ENCODE measurements around the gene NTRK3.

NTRK3 gene

DNA sequence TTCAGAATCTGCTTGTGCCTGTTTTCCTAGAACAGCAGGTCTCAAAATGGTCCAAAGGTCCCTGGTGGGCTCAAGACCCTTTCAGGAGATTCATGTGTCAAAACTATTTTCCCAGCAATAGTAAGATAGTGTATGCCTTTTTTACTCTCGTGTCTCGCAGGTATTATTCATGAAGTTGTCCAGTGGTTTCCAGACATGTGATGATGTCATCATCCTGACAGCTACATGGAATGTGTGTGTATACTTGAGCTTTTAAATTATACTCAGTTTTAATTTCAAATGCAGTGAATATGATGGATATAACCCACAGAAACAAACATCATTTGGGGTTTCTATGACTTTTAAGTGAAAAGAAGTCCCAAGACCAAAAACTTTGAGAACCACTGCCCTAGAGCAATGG, 288.6 kb downstream of the NTRK3 start:
- DNase-seq = no peak

DNA sequence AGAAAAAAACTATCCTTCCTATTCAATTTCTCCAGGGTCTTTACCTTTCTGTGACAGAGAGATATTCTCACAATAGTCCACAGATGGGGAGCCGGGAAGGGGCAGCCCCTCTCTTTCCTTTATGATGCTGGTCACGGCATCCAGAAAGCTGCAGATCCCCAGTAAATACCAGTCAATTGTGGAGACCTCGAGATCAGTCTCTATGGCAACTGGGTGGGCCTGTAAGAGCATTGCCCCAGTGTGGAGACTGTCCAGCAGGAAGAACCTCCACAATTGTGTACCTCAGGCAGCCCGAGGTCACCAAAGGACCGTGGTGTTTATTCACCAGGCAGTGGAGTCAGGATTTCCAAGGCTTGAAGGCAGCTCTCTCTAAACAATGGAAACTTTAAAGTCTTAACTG, 291.2 kb downstream of the NTRK3 start:
- no peak for DNase-seq

DNA sequence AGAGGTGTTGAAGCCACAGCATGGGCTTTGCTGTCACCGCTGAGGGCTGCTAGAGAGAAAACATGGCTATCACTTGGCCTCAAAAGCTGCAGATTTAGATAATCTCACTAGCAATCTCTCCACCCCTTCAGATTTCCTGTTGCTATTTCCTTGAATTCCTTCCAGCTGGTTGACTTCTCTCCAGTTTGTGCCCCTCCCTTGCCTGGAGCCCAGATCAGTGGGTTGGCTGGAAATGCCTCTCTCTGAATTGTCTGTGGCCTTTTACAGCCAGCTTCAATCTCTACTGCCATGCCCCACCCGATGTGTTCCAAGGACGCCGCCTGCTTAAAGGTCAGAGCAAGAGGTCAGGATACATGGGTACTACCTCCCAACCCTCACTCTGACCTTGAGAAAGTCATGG, 294.1 kb downstream of the NTRK3 start:
- DNase-seq = no peak

DNA sequence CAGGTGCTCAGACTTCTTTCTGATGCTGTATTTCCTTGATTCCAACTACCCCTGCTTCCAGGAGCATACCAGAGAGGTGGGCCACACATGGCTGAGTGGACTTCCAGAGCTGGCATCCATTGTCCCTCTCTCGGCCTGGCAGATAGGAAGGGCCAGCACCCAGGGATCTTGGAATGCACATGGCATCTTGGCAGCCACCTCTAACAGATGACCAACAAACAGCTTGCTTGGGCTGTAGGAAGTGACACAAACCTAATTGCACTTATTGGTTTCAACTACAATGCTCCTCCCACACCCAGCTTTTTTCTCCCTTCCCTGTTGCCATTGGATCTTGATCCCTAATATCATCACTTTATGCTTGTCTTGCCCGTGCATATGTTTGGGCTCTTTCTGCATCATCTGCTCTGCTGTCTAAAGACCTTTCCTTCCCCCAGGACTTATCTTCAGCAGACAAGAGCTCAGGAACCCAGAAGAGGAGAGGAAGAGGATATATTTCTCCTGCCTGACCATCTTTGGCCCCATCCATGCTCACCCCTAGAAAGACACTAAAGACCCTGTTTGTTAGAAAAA, 294.6 kb downstream of the NTRK3 start:
- no peak for DNase-seq

DNA sequence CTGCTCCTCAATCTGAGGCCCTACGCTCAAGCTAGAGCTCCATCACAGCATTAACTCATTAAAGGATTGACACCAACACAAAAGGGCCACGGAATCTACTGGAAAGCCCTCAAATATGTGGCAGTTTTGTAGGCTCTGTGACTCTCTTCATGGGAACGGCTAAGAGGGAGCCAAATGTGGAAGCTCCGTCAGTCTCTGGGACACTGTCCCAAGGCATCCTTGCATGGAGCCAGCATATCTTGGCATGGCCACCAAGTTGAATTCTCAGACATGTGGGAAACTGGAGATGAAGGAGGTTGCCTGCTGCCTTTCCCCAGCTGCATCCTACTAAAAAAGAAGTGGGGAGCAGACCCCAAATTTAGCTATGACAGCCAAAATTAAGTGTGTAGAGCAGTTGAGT, 296.9 kb downstream of the NTRK3 start:
- no peak for DNase-seq

DNA sequence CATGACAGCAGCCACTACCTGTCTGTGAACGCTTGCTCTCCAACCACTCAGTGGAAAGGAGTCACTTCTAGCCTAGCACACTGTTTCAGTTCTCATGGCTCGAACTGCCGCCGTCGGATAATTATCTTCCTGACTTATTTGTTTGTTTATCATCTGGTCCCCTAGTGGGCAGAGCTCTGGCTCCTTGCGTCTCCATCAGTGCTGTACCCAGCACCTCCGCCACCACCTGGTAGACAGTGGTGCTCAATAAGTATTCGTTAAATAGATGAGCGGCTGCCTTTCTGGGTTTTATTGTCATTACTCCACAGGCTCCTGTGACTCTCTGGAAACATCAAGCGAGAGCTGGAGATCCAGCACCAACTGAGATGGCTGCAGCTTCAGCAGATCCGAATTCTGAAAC, 297.5 kb downstream of the NTRK3 start:
- DNase-seq = no peak

DNA sequence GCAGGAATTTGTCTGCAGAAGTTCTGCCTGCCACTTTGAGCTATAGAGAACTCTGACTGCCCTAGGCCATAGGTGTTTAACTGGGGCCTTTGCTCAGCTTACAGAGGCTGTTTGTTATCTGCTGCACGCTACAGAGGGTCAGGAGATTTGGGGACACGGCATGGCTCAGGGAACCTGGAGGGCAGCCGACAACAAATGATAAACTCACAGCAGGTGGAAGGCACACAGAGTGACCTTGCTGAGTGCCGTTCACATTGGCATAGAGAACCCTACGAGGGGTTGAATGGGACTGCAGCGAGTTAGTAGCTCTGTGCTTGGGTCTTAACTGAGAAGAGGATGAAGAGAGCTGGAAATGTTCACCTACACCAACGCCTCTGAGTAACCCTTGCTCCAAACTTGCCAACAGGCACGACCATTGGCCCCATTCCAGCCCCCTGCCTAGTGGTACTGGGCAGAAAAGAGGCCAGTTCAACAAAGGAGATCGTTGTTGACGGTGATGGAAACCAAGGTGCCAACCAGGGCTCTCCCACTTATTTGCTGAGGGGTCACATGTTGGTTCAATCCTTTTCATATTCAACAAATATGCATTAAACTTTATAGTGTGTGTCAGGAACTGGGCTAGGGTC, 301.1 kb downstream of the NTRK3 start:
- DNase-seq = no peak

DNA sequence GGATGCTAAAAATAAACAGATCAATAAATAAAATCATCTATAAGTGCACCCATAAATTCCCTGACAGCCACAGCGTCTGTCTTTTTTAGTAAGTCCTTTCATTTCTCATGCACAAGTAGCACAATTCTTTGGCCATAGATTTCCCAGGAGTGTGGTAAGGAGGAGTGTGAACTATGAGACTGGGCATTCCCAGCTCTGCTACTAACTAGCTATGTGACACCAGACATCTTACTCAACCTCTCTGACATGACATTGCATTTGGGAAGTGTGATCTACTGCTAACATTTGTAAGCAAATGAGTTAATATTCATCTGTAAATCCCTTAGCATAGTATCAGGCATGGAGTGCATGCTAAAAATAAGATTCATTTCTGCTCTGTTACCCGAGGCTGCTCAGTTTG, 301.7 kb downstream of the NTRK3 start:
- no peak for DNase-seq

DNA sequence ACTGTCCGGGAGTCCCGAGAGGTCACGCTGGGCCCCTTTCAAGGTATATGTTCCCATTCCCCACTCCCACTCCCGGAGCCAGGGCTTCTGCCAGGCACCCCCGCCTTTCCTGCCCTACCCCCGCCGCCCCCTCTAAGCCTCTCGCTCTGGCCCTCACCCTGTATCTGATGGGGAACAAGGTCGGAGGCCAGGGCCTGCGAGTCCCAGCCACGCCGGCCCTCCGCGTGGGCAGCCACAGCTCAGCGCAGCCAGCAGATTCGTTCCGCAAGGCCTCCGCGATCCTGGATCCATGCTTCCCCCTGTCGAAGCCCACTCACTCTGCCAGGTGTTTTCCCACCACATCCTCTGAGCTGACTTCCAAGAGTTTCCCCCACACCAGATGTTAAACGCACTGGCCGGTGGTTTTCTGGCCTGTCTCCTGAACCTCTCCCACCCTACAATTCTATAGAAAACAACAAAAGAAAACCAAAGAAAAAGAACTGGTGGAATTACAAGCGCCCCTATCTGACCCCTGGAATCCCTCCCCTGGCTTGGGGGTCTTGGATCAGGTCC, 303.7 kb downstream of the NTRK3 start:
- DNase-seq = no peak

DNA sequence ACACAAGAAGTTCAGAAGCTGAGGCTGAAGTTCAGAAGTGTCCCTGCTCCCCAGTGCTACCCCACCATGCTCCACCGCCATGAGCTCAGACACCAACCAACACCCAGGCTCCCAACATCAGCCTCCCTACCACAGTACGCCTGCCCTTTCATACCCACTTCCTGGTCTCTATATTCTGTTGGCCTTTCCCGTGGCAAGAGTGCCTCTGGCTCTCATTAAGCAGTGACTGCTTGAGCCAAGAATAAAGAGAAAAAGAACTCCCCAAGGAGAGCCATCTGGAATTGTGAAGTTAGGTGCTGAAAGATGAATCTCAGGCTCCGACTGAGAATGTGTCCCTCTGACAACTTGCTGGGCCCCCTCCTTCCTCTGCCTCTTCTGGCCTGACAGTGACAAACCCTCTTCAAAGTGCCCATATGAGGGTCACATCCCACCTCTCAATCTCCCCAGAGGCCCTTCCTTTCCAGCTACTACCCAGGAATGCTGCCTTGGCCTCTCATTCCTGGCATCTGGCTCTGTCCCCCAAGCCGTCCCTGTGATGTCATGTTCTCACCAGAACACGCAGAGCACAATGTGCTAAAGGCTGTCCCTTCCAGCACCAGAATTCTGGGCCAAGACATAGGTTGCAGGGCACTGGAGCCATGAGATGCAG, 306.8 kb downstream of the NTRK3 start:
- no peak for DNase-seq

DNA sequence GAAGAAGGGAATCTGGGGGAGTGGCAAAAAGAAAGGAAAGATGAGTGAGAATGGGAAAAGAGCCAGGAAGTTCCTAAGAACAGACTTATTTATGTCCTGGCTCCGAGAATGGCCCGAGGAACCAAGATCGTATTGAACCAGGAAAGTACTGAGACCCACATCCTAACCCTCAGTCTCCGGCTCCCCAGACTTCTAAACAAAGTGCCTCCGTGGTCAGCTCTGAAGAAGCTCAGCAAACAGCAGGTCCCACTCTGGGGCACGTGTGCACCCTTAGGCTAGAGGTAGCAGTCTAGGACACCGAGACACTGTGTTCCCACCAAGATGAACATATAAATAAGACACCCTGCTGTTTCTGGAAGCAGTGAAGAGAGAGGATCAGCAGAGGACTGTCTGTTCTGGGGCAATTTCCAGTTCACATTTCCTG, 307.4 kb downstream of the NTRK3 start:
- no peak for DNase-seq

DNA sequence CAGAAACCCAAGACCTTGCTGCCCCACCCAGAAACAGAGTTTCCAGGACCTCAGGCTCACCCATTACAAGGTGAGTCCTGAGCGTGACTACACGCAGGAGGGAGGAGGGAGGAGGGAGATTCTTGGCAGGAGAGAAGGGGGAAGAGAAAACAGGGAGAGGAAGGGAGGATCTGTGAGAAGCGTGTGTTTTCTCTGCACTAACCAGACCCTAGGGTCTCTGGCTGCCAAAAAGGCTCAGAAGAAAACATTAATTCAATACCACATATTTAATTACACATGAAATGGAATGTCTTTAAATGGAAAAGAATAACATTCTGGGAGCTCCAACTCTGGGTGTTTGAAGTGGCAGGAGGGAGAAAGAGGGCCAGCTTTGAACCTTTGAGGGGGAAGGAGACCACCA, 309.0 kb downstream of the NTRK3 start:
- no peak for DNase-seq

DNA sequence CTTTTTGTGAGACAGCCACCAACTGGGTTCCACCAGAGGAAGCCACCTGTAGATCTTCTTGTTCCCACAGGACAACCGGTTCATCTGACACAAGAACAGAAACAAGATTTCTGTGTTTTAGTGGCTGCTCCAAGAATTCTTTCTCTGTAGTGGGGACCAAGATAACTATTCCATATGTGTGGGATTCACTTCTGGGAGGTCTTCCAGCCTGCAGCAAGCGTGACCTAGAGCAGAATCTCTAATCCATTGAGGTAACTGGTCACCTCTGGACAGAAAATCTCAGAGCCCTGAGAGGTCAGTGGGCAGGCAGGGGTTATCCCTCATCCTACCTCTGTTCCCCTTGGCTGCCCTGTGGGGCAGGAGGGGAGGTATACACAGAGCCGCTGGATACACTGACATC, 311.3 kb downstream of the NTRK3 start:
- no peak for DNase-seq

DNA sequence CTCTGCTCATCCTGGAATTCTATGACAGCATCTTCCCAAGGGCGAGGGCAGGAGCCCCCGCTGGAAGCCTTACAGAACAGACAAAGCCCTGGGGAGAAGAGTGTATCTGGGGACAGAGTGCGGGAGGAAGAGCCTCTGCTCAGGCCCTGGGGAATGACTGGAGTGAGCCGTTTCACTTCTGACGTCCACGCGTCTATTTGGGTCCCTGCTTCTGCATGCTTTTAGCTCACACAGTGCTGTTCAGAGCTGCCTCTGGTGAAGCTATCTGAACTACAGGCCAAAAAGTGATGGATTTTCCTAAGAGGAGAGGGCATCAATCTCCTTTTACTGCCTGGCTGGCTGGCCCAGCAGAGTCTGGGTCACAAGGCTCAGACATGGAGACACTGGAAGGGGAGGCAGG, 311.8 kb downstream of the NTRK3 start:
- no peak for DNase-seq

DNA sequence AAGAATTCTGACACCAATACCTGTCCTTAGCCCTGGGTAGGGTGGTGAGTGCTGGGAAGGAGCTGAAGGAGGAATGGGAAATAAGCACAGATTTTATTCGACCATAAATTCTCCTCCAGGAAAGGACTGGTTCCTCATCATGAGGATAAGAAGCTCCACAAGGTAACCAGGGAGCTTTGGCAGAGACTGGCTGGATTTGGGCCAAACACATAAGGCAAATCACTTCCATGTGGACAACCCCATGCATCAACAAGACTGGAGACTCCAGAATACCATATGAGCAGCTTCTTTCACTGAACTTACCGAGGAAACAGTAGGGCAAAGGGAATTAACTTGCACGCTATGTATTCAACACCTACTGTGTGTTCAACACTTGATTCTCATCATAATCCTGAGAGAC, 312.5 kb downstream of the NTRK3 start:
- no peak for DNase-seq

DNA sequence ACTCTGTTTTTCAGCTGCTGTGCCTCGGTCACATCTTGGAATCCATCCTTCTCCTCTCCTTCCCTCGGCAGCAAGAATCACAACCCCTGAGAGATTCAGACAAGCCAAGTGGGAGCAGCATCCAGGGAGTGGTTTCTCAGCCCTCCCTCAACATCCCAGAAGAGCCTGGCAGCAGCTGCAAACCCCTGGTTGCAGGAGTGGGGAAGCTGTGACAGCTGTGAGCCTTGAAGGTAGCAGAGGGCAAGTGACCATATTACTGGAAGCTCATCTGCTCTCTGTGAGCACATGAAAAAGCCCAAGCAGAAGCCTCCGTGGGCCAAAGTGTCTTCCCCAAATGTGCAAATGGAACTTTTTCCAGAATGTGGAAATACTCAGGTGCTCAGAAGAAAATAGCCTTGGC, 312.9 kb downstream of the NTRK3 start:
- no peak for DNase-seq

DNA sequence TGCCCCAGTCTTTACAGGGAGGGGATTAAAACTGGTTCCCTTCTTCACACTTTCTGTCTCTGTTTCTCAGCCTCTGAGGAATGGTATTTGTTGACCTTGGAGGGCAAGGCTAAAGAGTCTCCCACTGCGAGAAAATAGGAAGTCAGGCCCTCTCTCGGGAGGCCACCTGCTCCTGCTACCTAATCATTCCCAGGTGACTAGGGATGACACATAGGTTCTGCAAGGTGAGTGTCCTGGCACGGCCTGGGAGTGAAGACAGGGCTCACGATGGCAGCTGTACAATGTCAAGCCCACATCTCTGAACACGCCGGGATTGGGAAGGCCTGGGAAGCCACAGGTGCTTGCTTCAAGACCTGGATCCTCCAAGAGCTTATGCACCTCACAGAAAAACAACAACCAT, 314.2 kb downstream of the NTRK3 start:
- no peak for DNase-seq

DNA sequence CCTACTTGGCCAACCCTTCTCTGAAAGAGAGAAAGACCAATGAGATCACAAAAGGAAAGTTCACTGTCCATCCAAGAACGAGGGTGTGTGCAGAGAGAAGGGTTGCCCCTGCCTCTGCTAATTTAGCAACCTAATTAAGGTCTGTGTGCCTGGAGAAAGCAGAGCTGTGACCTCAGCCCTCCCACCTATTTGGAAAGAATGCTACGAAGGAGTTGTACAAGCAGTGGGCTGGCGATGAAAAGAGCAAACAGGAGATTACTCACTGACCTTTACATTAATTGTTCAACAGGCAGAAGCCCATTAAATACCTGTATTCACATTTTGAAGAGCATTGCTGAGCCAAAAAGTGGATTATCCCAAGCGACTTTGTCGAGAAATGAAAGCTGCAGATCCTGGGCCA, 314.9 kb downstream of the NTRK3 start:
- DNase-seq = no peak

DNA sequence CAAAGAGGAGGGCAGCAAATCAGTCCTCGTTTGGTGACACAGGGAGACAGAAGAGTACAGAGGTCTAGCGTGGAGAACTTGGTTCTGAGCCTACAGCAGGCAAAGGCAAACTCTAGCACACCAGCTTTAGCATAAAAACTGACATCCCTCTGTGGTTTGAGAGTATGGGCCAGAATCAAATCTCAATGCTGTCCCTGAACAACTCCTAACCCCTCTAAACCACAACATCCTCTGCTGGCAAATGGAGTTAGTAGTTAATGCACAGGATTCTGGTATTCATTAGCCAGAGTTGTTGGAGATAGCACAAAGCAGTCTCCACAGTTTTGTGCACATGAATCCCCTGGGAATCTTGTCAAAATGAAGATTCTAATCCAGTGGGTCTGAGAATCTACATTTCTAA, 315.8 kb downstream of the NTRK3 start:
- no peak for DNase-seq

DNA sequence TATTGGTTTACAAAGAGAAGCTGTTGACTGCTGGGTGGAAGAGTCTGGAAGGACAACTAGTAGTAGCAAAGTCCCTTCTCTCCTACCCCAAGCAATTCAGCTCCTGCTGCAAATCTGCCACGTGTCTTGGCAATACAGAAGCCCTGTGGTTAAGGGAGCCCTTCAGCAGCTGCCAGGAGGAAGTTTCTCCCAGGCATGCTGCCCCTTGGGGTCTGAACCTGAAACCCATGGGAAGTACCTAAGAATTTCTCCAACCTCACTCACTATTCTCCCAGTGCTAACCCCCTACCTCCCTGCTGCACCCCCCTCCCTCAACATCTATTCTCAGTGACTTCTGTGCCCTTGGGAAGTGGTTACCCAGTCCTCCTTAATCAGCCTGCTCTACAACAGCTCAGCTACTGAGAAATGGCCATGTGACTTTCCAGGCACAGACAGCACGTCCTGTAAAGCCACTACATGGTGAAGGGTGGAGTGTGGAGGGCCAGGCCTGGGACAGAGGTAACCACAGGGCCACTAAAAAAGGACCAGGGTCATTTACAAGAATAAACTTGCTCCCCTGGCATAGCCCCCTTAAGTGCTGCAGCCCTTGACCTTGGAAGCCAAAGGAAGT, 316.6 kb downstream of the NTRK3 start:
- no peak for DNase-seq

DNA sequence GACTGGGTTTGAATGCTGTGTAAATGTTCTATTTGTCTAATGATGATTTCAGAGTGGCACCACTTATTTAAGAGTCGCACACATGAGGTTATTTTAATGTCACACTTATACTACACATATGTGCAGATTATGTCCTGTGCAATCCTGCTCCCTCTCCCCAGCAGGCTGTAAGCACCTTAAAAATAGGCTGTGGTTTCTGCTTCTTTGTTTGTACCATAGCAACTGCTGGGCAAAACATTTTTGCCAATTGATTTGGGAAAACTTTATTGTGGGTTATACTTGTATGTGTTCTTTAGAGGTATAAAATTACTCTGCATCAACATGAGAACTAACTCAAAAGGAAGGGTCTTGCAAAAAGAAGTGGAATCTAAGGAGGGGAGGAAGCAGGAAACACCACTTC, 318.5 kb downstream of the NTRK3 start:
- DNase-seq = no peak

DNA sequence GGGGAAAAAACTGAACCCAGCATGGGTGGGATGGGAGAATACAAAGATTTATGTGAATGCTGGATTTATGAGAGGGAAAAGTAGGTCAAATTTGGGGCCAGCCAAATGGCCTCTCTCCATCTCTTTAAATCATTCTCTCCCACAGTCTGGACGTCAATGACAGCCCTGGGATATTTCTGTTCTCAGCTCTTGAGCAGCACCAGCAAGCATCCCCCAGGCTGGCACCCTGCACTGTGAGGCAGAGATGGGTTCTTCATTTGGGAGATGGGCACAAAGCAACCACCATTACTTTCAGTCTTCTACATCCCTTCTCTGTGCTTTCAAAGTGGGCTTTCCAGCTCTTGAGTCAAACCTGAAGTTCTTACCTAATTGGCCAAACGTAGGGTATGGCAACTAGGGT, 321.0 kb downstream of the NTRK3 start:
- no peak for DNase-seq

DNA sequence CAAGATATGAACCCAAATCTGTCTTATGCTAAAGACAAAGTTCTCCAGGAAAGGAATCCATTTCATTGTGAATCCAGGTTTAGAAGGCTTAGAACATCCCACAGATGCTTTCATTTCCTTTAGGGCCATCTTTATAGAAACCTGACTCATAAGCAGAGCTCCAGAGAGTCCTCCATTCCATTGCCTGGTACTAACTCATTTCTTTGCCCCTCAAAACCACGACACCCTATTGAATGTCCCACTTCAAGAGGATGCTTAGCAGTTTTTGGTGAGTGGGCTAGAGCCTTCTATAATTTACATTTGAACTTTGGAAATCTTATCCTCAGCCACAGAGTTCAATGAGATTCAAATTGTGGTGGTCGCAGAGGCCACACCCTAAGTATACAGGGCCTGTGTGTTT, 325.0 kb downstream of the NTRK3 start:
- DNase-seq = no peak

DNA sequence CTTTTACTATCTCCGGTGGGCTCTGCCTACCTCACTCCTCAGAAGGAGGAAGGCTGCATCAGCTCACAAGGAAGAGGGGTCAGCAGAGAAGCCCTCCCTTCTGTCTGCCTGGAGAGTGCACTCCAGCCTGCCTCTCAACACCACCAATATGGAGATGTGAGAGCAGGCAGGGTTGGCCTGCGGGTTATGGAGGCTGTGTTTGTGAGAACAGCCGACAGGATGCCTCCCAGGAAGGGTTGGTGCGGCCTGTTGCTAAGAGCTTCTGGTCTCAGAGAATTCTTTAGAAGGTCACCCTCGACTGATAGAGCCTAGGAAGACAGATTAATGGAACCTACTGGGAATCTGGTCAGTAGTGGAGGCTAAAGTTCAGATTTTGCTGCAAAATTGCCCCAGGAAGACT, 326.1 kb downstream of the NTRK3 start:
- no peak for DNase-seq

All from NCI-H2227 treated with DMSO at 0.1 percent for 48 hours (cell line).